ENCODE results near the gene ACP4.

DNA sequence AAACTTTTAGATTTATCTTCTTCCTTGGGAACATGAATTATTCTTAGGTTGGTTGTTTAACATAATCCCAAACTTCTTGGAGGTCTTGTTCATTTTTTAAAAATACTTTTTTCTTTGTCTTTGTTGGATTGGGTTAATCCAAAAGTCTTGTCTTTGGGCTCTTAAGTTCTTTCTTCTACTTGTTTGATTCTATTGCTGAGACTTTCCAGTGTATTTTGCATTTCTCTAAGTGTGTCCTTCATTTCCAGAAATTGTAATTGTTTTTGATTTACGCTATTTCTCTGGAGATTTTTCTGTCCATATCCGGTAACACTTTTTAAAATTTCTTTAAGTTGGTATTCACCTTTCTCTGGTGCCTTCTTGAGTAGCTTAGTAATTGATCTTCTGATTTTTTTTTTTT is 53.0 kb downstream of the ACP4 start:
- TF ChIP-seq, protein P1, sequence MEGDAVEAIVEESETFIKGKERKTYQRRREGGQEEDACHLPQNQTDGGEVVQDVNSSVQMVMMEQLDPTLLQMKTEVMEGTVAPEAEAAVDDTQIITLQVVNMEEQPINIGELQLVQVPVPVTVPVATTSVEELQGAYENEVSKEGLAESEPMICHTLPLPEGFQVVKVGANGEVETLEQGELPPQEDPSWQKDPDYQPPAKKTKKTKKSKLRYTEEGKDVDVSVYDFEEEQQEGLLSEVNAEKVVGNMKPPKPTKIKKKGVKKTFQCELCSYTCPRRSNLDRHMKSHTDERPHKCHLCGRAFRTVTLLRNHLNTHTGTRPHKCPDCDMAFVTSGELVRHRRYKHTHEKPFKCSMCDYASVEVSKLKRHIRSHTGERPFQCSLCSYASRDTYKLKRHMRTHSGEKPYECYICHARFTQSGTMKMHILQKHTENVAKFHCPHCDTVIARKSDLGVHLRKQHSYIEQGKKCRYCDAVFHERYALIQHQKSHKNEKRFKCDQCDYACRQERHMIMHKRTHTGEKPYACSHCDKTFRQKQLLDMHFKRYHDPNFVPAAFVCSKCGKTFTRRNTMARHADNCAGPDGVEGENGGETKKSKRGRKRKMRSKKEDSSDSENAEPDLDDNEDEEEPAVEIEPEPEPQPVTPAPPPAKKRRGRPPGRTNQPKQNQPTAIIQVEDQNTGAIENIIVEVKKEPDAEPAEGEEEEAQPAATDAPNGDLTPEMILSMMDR (IDR thresholded peaks at IDR 0.05): no peak
- no peak for TF ChIP-seq EZH2 (IDR thresholded peaks at IDR 0.05; ENCODE audit: borderline replicate concordance, insufficient read depth, low read depth, low read length, poor library complexity, severe bottlenecking)
